ENCODE data around the gene KRT76.
"Not testable (repeated sequence)": the region's sequence is repeated elsewhere in the genome, so short reads cannot be mapped to it uniquely, and the experiment has no call there.

KRT76 gene

GRCh38 chr12:52766351-52767019, 10.7 kb downstream of the KRT76 start:
- TF ChIP-seq CTCF (IDR thresholded peaks at IDR 0.05; ENCODE audit: insufficient read depth, low read depth, low read length, missing control alignments): no peak
- H3K4me3 ChIP-seq (ENCODE audit: low read depth, low read length): no peak overlapping the region
- DNase-seq (ENCODE audit: low read depth): no peak

- H3K4me3 ChIP-seq (ENCODE audit: low read depth, low read length): no peak overlapping the region
- no peak for TF ChIP-seq CTCF (IDR thresholded peaks at IDR 0.05; ENCODE audit: insufficient read depth, low read depth, low read length, missing control alignments)
- DNase-seq (ENCODE audit: low read depth): no peak
Observed at GRCh38 chr12:52765702-52766101, 11.4 kb downstream of the KRT76 start.

GRCh38 chr12:52763991-52764390, 13.2 kb downstream of the KRT76 start:
- no peak for DNase-seq (ENCODE audit: low read depth)
- TF ChIP-seq CTCF (IDR thresholded peaks at IDR 0.05; ENCODE audit: insufficient read depth, low read depth, low read length, missing control alignments): no peak
- H3K4me3 ChIP-seq (ENCODE audit: low read depth, low read length): no peak overlapping the region

GRCh38 chr12:52763036-52763659, 14.0 kb downstream of the KRT76 start:
- H3K4me3 ChIP-seq (ENCODE audit: low read depth, low read length): no peak overlapping the region
- DNase-seq (ENCODE audit: low read depth): no peak
- no peak for TF ChIP-seq CTCF (IDR thresholded peaks at IDR 0.05; ENCODE audit: insufficient read depth, low read depth, low read length, missing control alignments)

- no peak for DNase-seq (ENCODE audit: low read depth)
- no peak overlapping the region for H3K4me3 ChIP-seq (ENCODE audit: low read depth, low read length)
- TF ChIP-seq CTCF (IDR thresholded peaks at IDR 0.05; ENCODE audit: insufficient read depth, low read depth, low read length, missing control alignments): no peak
Observed at GRCh38 chr12:52761802-52762201, 15.3 kb downstream of the KRT76 start.

GRCh38 chr12:52761218-52761617, 15.9 kb downstream of the KRT76 start:
- DNase-seq (ENCODE audit: low read depth): not testable (repeated sequence)

GRCh38 chr12:52760623-52761022, 16.5 kb downstream of the KRT76 start:
- H3K4me3 ChIP-seq (ENCODE audit: low read depth, low read length): no peak overlapping the region
- DNase-seq (ENCODE audit: low read depth): no peak
- TF ChIP-seq CTCF (IDR thresholded peaks at IDR 0.05; ENCODE audit: insufficient read depth, low read depth, low read length, missing control alignments): no peak

More at GRCh38 chr12:52761218-52761617, 15.9 kb downstream of the KRT76 start:
- not testable (repeated sequence) for H3K4me3 ChIP-seq (ENCODE audit: low read depth, low read length)
